HEK293 (cell line): ENCODE measurements around the gene CYREN.

ENCODE experiments used
- BCL11A ChIP-seq: fragments of 450-650 bp; formaldehyde crosslinking; IDR thresholded peaks from 2 replicates; pipeline ENCODE4 v1.5.1; 2016; ENCODE audit warnings: low read depth, missing biosample characterization, missing genetic modification characterization
- BCL6B ChIP-seq: fragments of 450-650 bp; formaldehyde crosslinking; IDR thresholded peaks from 2 replicates; pipeline ENCODE4 v1.5.1; 2017; ENCODE audit warnings: missing biosample characterization, missing genetic modification characterization
- GLI4 ChIP-seq: fragments of 450-650 bp; formaldehyde crosslinking; IDR thresholded peaks from 2 replicates; pipeline ENCODE4 v1.5.1; 2016; ENCODE audit warnings: missing biosample characterization, missing genetic modification characterization
- KLF10 ChIP-seq: fragments of 450-650 bp; IDR thresholded peaks from 2 replicates; pipeline ENCODE4 v1.5.1; 2018; ENCODE audit warnings: missing biosample characterization, mild to moderate bottlenecking, missing genetic modification characterization
- KLF9 ChIP-seq: fragments of 450-650 bp; formaldehyde crosslinking; IDR thresholded peaks from 2 replicates; pipeline ENCODE4 v1.5.1; 2016; ENCODE audit warnings: missing biosample characterization, missing genetic modification characterization, low read depth
- MYNN ChIP-seq: fragments of 450-650 bp; formaldehyde crosslinking; IDR thresholded peaks from 2 replicates; pipeline ENCODE4 v1.5.1; 2016; ENCODE audit warnings: missing biosample characterization, missing genetic modification characterization, borderline replicate concordance
- OSR2 ChIP-seq: fragments of 450-650 bp; formaldehyde crosslinking; IDR thresholded peaks from 2 replicates; pipeline ENCODE4 v1.5.1; 2016; ENCODE audit warnings: missing biosample characterization, missing genetic modification characterization
- ZBTB11 ChIP-seq: fragments of 450-650 bp; formaldehyde crosslinking; conservative IDR thresholded peaks from 2 replicates; pipeline ENCODE4 v1.5.1; 2016; ENCODE audit warnings: low read depth, missing biosample characterization, missing genetic modification characterization
- ZBTB26 ChIP-seq: fragments of 450-650 bp; formaldehyde crosslinking; optimal IDR thresholded peaks from 2 replicates; pipeline ENCODE3; 2016; ENCODE audit warnings: missing biosample characterization, mild to moderate bottlenecking, missing genetic modification characterization
- ZBTB8A ChIP-seq: fragments of 450-650 bp; formaldehyde crosslinking; IDR thresholded peaks from 2 replicates; pipeline ENCODE4 v1.5.1; 2016; ENCODE audit warnings: missing biosample characterization, missing genetic modification characterization
- ZFP37 ChIP-seq: fragments of 450-650 bp; formaldehyde crosslinking; IDR thresholded peaks from 2 replicates; pipeline ENCODE4 v1.5.1; 2016; ENCODE audit warnings: missing biosample characterization, missing genetic modification characterization
- ZNF121 ChIP-seq: fragments of 450-650 bp; formaldehyde crosslinking; IDR thresholded peaks from 2 replicates; pipeline ENCODE4 v1.5.1; 2016; ENCODE audit warnings: missing biosample characterization, missing genetic modification characterization
- ZNF23 ChIP-seq: fragments of 450-650 bp; formaldehyde crosslinking; IDR thresholded peaks from 2 replicates; pipeline ENCODE4 v1.5.1; 2016; ENCODE audit warnings: missing biosample characterization, missing genetic modification characterization, borderline replicate concordance
- ZNF350 ChIP-seq: fragments of 450-650 bp; formaldehyde crosslinking; IDR thresholded peaks from 2 replicates; pipeline ENCODE4 v1.5.0; 2017; ENCODE audit warnings: missing biosample characterization, mild to moderate bottlenecking, missing genetic modification characterization
- ZNF426 ChIP-seq: fragments of 450-650 bp; formaldehyde crosslinking; IDR thresholded peaks from 2 replicates; pipeline ENCODE4 v1.5.1; 2017; ENCODE audit warnings: missing biosample characterization, missing genetic modification characterization, mild to moderate bottlenecking, inconsistent platforms, moderate library complexity
- ZNF514 ChIP-seq: fragments of 450-650 bp; formaldehyde crosslinking; IDR thresholded peaks from 2 replicates; pipeline ENCODE4 v1.5.1; 2016; ENCODE audit warnings: missing biosample characterization, missing genetic modification characterization
- ZNF530 ChIP-seq: fragments of 450-650 bp; formaldehyde crosslinking; IDR thresholded peaks from 2 replicates; pipeline ENCODE4 v1.5.1; 2016; ENCODE audit warnings: low read depth, missing biosample characterization, missing genetic modification characterization
- ZNF600 ChIP-seq: fragments of 450-650 bp; formaldehyde crosslinking; IDR thresholded peaks from 2 replicates; pipeline ENCODE4 v1.5.1; 2016; ENCODE audit warnings: missing biosample characterization, missing genetic modification characterization
- ZNF624 ChIP-seq: fragments of 450-650 bp; formaldehyde crosslinking; IDR thresholded peaks from 2 replicates; pipeline ENCODE4 v1.5.1; 2017; ENCODE audit warnings: missing biosample characterization, missing genetic modification characterization
- ZNF670 ChIP-seq: fragments of 450-650 bp; formaldehyde crosslinking; IDR thresholded peaks from 2 replicates; pipeline ENCODE4 v1.5.1; 2016; ENCODE audit warnings: missing biosample characterization, missing genetic modification characterization, low read depth
- ZNF701 ChIP-seq: fragments of 450-650 bp; formaldehyde crosslinking; IDR thresholded peaks from 2 replicates; pipeline ENCODE4 v1.5.1; 2016; ENCODE audit warnings: missing biosample characterization, missing genetic modification characterization
- ZNF777 ChIP-seq: fragments of 450-650 bp; formaldehyde crosslinking; IDR thresholded peaks from 2 replicates; pipeline ENCODE4 v1.5.1; 2017; ENCODE audit warnings: missing biosample characterization, missing genetic modification characterization, borderline replicate concordance
- ZNF792 ChIP-seq: fragments of 450-650 bp; formaldehyde crosslinking; IDR thresholded peaks from 2 replicates; pipeline ENCODE4 v1.5.1; 2016; ENCODE audit warnings: missing biosample characterization, missing genetic modification characterization
- ZSCAN16 ChIP-seq: fragments of 450-650 bp; formaldehyde crosslinking; IDR thresholded peaks from 2 replicates; pipeline ENCODE4 v1.5.1; 2016; ENCODE audit warnings: missing biosample characterization, missing genetic modification characterization
- TF ChIP-seq, protein P1 (sequence below): fragments of 450-650 bp; formaldehyde crosslinking; conservative IDR thresholded peaks from 2 replicates; pipeline ENCODE4 v1.5.1; 2016; ENCODE audit warnings: low read depth, missing biosample characterization, missing genetic modification characterization
- TF ChIP-seq, protein P2 (sequence below): fragments of 450-650 bp; formaldehyde crosslinking; IDR thresholded peaks from 2 replicates; pipeline ENCODE4 v1.5.1; 2016; ENCODE audit warnings: missing biosample characterization, missing genetic modification characterization
- TF ChIP-seq, protein P3 (sequence below): fragments of 450-650 bp; formaldehyde crosslinking; IDR thresholded peaks from 2 replicates; pipeline ENCODE4 v1.5.1; 2016; ENCODE audit warnings: missing biosample characterization, missing genetic modification characterization

The CYREN gene

GRCh38 chr7:135200821-135201331 is 30.4 kb upstream of the CYREN start (continued):
- TF ChIP-seq GLI4 (tag by site-specific recombination) = no peak
- TF ChIP-seq ZNF121 = no peak
- no peak for TF ChIP-seq ZNF670
- no peak for TF ChIP-seq ZBTB11
- peak; percentile 58 for TF ChIP-seq ZNF600
- TF ChIP-seq ZNF350 (tag by site-specific recombination) = no peak
- no peak for TF ChIP-seq MYNN (tag by site-specific recombination)
- TF ChIP-seq ZSCAN16 (tag by site-specific recombination) = no peak
- TF ChIP-seq ZNF23 = no peak
- no peak for TF ChIP-seq ZFP37 (tag by site-specific recombination)
- TF ChIP-seq, protein P1, sequence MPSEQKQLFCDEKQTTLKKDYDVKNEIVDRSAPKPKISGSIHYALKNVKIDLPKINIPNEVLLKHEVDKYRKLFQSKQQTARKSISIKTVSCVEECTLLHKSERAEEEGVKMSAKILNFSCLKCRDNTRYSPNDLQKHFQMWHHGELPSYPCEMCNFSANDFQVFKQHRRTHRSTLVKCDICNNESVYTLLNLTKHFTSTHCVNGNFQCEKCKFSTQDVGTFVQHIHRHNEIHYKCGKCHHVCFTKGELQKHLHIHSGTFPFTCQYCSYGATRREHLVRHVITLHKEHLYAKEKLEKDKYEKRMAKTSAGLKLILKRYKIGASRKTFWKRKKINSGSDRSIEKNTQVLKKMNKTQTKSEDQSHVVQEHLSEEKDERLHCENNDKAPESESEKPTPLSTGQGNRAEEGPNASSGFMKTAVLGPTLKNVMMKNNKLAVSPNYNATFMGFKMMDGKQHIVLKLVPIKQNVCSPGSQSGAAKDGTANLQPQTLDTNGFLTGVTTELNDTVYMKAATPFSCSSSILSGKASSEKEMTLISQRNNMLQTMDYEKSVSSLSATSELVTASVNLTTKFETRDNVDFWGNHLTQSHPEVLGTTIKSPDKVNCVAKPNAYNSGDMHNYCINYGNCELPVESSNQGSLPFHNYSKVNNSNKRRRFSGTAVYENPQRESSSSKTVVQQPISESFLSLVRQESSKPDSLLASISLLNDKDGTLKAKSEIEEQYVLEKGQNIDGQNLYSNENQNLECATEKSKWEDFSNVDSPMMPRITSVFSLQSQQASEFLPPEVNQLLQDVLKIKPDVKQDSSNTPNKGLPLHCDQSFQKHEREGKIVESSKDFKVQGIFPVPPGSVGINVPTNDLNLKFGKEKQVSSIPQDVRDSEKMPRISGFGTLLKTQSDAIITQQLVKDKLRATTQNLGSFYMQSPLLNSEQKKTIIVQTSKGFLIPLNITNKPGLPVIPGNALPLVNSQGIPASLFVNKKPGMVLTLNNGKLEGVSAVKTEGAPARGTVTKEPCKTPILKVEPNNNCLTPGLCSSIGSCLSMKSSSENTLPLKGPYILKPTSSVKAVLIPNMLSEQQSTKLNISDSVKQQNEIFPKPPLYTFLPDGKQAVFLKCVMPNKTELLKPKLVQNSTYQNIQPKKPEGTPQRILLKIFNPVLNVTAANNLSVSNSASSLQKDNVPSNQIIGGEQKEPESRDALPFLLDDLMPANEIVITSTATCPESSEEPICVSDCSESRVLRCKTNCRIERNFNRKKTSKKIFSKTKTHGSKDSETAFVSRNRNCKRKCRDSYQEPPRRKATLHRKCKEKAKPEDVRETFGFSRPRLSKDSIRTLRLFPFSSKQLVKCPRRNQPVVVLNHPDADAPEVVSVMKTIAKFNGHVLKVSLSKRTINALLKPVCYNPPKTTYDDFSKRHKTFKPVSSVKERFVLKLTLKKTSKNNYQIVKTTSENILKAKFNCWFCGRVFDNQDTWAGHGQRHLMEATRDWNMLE = no peak
- no peak for TF ChIP-seq ZNF624 (tag by site-specific recombination)
- TF ChIP-seq KLF10 = peak; percentile 42; the same call in 1 of the 2 replicates
- no peak for TF ChIP-seq ZNF777
- no peak for TF ChIP-seq ZNF514 (tag by site-specific recombination)
- no peak for TF ChIP-seq BCL6B (tag by site-specific recombination)
- peak; percentile 28; the same call in 1 of the 2 replicates for TF ChIP-seq KLF9 (tag by site-specific recombination)
- no peak for TF ChIP-seq ZNF701 (tag by site-specific recombination)
- TF ChIP-seq, protein P2, sequence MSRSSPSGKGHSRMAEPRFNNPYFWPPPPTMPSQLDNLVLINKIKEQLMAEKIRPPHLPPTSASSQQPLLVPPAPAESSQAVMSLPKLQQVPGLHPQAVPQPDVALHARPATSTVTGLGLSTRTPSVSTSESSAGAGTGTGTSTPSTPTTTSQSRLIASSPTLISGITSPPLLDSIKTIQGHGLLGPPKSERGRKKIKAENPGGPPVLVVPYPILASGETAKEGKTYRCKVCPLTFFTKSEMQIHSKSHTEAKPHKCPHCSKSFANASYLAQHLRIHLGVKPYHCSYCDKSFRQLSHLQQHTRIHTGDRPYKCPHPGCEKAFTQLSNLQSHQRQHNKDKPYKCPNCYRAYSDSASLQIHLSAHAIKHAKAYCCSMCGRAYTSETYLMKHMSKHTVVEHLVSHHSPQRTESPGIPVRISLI (tag by site-specific recombination) = no peak
- no peak for TF ChIP-seq ZNF530
- TF ChIP-seq BCL11A (tag by site-specific recombination) = no peak
- 0 out of 2 replicates have a peak, but pooled peaks have one; percentile 9 for TF ChIP-seq ZBTB8A (tag by site-specific recombination)
- no peak for TF ChIP-seq ZBTB26 (tag by site-specific recombination)
- TF ChIP-seq ZNF792 (tag by site-specific recombination) = no peak
- TF ChIP-seq ZNF426 = no peak
- TF ChIP-seq, protein P3, sequence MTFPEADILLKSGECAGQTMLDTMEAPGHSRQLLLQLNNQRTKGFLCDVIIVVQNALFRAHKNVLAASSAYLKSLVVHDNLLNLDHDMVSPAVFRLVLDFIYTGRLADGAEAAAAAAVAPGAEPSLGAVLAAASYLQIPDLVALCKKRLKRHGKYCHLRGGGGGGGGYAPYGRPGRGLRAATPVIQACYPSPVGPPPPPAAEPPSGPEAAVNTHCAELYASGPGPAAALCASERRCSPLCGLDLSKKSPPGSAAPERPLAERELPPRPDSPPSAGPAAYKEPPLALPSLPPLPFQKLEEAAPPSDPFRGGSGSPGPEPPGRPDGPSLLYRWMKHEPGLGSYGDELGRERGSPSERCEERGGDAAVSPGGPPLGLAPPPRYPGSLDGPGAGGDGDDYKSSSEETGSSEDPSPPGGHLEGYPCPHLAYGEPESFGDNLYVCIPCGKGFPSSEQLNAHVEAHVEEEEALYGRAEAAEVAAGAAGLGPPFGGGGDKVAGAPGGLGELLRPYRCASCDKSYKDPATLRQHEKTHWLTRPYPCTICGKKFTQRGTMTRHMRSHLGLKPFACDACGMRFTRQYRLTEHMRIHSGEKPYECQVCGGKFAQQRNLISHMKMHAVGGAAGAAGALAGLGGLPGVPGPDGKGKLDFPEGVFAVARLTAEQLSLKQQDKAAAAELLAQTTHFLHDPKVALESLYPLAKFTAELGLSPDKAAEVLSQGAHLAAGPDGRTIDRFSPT (tag by site-specific recombination) = no peak
- TF ChIP-seq OSR2 = peak; percentile 77
